Ramos (cell line): ENCODE measurements around the gene ZNF3.

Experiments used
- in situ Hi-C: fragments of 300-500 bp; cut with MboI; formaldehyde crosslinking; loops from one replicate; pipeline ENCODE4 v1.14.3; 2022; ENCODE audit warnings: low sequenced_read_pairs; ENCODE audit not compliant: unreplicated experiment

Gene ZNF3

DNA sequence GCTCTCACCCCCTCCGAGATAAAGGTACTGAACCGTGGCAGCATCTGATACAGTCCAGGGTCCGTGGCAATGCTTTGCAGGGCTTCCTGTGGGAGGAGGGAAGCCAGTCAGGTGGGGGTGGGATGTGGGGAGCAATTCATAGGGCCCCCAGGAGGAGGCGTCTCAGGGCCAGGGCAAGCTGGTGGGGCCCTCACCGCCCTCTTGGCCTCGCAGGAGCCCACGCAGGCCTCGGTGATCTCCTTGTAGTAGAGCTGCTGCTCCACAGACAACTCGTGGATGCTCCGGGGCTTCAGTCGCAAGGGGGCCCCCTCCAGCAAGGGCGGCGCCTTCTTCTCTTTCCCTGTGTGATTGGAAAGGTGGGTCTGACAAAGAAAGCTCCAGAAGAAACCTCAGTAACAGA is 30.4 kb upstream of the ZNF3 start:
- in situ Hi-C loops: no loop called here

DNA sequence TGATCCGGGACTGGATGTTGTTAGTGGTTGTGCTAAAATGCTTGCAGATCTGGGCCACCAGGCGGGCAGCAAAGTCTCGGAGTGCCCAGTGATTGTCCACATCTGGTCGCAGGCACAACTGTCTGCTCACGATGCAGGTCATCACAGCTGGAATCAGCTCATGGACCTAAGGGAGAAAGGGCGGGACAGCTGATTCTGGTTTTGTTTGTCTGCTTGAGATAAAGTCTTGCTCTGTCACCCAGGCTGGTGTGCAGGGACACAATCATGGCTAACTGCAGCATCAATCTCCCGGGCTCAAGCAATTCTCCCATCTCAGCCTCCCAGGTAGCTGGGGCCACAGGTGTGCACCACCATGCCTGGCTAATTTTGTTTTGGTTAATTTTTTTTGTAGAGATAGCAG is 29.6 kb upstream of the ZNF3 start:
- in situ Hi-C loops: no loop called here

DNA sequence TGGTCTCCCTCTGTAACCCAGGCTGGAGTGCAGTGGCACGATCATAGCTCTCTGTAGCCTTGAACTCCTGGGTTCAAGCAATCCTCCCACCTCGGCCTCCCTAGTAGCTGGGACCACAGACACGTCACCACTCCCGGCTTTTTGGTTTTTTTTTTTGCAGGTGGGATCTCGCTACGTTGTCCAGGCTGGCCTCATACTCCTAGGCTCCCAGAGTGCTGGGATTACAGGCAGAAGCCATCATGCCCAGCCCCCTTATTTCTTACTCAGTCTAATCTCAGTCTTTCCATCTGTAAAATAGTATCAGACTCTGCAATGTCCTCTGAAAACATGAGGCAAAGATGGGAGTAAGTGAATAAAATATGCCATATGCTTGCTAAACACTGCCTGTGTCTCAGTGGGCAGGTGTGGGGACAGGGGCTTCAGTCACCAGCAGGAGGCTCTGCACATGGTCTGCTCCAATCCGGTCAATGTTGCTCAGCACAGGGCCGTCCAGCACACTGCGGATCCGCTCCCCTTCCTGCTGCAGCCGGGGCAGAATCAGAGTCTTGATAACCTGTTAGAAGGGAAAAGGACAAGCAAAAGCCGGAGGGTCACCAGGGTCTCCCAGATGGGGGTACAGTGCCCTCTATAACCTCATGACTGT is 28.1 kb upstream of the ZNF3 start:
- in situ Hi-C loops: no loop called here

DNA sequence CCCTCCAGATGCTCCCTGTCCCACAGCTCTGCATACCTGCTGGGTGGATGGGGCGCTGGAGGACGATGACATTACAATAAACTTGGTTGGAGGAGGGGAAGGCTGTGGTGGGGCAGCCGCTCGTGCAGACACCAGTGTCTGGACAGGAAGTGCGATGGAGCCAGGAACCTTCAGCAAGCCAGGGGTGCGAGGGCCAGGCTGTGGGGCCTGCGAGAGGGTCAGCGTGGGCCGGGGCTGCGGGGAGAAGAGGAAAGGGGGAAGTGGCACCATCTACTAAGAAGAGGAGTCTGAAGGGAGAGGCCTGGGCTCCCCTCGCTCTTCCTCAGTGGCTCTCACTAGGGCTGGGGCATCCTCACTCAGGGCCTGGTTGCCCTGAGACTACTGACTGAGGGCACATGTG is 26.4 kb upstream of the ZNF3 start:
- in situ Hi-C loops: no loop called here

DNA sequence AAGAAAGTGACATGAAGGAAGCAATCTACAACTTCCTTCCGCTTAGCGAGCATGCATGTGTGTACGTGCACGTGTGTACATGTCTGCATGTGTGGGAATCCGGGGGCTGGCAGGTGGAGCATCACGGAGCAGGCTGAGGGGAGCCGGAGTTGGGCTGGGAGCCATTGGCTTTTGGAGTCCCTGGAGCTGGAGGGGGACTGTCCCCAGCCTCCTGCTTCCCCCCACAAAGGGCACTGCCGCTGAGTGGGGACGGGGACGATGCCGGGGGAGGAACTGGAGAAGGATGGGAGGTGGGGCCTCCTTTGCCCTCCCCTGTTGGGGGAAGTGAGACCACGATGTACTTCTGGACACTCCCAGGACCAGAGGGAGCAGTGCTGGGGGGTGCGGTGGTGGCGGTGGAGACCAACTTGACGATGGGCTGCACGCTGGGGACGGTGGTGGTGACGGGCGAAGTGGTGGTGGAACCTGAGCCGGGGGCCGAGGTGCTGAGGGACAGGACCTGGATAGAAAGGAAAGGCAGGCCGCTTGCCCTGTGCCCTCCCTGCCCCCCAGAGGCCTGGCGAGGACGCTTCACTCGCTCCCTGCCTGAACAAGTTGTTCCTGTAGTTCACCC is 25.7 kb upstream of the ZNF3 start:
- in situ Hi-C loops: no loop called here

DNA sequence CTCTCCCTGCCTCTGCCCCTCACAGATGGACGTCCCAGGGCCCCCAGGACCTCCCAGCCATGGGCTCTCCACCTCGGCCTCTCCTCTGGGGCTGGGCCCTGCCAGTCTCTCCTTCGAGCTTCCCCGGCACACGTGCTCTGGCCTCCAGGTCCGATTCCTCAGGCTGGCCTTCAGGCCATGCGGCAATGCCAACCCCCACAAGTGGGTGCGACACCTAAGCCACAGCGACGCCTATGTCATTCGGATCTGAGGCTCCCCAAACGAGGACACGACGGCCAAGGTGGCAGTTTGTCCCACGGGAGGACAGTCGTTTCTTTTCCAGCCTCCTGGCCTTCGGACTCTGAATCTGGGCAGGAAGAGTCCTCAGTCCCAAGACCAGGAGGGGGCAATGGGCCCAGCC is 25.1 kb upstream of the ZNF3 start:
- in situ Hi-C loops: no loop called here

DNA sequence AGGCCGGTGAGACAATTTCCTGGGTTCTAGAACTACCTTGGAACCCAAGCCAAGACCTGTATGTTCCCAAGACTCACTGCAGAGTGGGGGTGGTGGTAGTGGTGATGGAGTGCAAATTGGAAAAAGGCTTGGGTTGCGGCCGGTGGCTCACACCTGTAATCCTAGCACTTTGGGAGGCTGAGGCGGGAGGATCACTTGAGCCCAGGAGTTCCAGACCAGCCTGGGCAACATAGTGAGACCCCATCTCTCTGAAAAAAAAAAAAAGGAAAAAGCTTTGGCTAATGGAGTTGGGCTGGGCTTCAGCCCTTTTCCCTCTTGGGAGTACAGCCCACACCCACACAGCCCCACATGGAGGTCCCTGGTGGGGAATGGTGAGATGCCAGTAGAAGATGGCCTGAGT is 24.0 kb upstream of the ZNF3 start:
- in situ Hi-C loops: no loop called here

DNA sequence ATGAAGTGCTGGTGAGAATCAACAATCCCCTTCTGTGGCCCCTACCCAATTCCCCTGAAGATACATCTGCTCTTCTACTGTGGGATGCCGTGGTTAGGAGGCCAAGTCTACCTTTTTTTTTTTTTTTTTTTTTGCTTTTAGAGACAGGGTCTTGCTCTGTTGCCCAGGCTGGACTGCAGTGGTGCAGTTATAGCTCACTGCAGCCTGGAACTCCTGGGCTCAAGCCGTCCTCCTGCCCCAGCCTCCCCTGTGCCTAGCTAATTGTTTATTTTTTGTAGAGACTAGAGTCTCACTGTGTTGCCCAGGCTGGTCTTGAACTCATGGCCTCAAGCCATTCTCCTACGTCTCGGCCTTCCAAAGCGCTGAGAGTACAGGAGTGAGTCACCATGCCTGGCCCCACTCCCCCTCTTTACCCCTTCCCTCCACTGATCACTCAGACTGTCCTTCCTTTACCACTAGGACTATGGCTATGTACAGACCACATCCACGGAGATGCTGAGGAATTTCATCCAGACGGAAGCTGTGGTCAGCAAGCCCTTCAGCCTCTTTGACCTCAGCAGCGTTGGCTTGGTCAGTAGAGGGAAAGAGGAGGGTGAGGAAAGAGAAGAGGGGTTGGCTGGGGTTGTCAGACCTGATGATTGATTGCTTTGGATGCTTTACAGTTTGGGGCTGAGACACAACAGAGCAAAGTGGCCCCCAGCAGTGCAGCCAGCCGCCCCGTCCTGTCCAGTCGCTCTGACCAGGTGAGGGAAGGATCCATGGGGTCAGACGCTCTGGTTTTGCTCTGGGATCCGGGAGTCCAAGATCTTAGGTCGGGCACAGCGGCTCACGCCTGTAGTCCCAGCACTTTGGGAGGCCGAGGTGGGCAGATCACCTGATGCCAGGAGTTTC is 21.7 kb upstream of the ZNF3 start:
- in situ Hi-C loops: no loop called here

DNA sequence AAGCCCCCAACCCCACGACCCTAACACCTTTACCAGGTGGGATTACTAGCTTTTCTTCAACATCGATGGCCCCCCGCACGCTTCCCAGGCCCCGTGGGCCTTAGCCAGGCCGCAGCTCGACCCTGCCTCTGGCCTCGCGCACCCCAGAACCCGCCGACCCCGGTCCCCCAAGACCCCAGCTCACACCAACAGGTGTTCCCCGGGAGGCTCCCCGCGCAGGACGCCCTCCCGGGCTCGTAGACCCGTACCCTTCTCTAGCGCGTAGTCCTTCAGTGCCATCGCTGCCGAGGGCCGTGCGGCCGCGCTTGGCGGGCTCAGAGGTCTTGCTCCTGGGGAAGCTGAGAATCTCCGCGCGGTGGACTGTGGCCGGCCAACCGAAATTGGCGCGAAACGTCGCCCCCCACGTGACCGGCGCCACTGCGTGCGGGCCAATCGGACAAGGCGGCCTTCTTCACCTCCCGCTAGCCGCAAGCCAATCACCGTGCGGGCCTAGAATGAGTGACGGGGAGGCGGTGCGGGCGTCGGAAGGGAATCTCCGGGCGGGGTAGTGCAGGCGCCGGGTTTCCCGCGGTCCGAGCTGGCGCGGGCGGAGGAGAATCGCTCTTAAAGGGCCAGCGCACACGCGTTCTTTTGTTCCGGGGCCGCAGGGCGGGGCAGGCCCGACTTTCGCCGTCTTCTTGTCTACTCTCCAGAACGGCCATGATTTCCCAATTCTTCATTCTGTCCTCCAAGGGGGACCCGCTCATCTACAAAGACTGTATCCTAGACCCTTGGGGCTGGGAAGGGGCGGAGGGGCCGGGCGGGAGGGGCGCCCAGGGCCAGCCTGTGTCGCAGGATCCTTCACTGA is 19.7 kb upstream of the ZNF3 start, which contains the start of the genes AP4M1 and MCM7:
AP4M1 (plus strand) TSS at position 628 of the 847 bp plus-strand sequence; CDS start at position 700, 72 bp downstream.
MCM7 (minus strand) TSS at position 382 of the 847 bp plus-strand sequence; CDS start at position 279, 103 bp downstream.
- in situ Hi-C loops: no loop called here

DNA sequence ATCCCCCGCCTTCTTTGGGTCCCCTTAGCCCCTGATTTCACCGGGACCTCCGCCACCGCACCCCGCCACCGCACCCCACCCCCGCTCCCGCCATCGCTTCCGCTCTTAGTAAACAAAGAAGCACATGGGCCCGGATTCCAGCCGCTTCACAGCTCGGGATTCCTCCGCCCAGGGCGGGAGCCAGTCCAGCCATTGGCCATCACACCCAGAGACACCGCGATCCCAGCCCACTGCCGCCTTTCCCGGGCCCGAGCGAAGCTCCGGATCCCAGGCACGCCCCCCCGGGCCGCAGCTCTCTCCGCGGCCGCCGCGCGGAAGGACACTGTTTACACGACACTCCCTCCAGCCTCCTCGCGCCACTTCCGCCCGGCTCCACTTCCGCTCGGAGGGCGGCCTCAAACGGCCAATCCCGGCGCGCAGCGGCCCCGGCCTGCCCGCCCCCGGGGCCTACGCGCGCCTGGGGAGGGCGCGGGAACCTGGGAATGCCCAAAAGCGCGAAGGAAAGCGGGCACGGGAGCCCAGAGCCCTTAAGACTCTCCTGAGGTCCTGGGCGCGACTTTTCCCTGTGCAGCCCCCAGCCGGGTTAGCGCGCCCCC is 19.0 kb upstream of the ZNF3 start:
- in situ Hi-C loops: no loop called here

DNA sequence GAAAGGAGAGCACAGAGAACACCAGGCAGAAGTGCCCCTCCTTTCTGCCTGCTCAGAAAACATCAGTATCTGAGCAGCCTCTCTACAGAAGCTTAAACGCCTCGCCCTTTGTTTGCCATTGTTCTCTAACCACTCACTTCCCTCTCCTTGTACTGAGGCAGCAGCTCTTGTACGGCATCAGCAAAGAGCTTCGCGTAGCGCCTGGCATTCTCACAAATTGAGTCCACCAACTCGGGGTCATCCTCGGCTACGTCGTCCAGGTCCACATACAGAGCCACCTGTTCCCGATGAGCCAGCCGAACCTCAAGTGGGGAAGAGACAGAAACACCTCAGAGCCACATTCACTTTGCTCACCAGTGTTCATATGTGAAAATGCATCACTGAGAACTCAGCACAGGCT is 17.9 kb upstream of the ZNF3 start:
- in situ Hi-C loops: no loop called here

DNA sequence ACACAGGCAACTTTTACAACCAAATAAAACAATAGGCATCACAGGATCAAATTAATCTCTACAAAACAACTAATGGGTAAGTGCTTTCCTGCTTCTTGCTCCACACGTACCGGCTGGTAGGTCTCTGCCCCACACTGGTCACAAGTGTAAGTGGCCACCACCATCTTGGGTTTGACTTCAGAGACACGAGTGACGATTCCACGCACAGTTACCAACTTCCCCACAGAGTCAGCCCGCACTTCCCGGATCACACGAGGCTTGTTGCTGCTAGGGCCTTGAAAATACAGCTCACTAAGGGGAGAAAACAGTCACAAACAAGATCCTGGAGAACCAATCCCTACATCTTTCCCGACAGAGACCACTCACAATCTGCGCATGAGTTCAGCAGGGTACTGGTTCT is 17.4 kb upstream of the ZNF3 start:
- in situ Hi-C loops: no loop called here

DNA sequence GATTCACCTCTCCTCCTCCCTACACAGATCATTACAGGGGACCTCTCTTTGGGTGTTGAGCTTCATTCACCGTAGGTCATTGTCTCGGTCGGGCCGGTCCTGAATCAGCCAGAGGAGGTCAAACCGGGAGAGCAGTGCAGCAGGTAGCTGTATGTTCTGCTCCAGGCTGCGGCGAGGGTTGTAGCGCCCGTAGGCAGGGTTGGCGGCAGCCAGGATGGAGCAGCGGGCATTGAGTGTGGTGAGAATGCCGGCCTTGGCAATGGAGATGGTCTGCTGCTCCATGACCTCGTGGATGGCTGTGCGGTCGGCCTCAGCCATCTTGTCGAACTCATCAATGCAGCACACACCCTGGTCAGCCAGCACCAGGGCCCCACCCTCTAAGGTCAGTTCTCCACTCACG is 14.2 kb upstream of the ZNF3 start:
- in situ Hi-C loops: no loop called here

DNA sequence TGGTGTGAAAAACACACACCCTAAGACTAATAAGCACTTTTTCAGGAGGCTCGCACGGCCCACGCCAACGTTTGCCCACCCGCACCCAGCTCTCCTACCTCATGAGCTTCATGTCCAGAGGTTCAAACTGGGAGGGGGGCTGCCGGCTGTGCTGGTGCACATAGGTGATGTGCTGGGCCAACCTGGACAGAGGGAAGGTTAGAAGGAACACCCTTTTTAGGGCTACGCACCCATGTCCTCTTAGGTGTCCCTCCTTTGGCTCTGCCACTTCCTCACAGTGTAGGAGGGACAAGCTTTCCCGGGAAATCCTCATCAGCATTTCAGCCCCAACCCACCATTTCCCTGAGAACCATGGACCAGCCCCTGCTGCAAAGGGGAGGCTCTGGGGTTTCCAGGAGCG is 13.8 kb upstream of the ZNF3 start:
- in situ Hi-C loops: no loop called here

DNA sequence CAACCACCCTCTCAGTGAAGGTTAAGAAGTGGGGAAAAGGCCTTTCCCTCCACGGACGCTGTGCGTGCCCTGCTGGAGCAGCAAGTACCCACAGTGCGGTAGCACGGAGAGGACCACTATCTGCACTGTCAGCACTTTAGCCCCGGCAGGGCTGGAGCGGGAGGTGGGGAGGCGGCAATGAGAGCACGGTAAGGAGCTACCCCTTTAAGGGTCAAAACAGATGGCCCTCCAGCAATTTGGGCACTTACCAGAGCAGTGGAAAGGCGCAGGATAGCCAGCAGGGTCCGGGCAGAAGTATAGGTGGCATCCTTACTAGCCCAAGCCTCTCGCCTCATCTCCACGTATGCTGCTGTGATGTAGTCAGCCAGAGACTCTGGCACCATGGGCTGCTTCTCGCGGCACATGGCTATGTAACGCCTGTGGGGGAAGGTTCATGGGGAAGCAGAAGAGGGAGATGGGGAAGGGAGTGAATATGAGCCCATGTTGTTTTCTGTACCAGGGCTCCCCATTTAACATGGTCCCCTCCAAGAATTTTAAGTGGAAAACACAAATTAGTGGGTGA is 12.5 kb upstream of the ZNF3 start:
- in situ Hi-C loops: no loop called here

DNA sequence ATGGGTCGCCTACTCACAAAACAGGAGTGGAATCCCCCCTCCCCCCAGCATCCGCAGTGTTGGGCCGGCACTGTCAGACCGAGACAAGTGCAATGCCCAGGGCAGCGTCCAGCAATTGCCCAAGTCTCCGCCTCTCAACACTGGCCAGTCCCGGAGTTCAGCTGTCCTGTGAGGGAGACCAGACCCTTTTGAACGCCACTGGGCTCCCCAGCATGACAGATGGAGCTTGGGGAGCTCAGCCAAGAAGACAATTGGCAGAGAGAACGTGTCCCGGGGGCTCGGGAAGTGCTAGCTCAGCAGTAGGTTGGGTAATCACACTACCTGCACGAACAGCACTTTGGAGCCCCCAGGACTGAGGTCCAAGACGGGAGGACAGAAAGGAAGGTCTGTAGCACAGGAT is 12.0 kb upstream of the ZNF3 start:
- in situ Hi-C loops: no loop called here

DNA sequence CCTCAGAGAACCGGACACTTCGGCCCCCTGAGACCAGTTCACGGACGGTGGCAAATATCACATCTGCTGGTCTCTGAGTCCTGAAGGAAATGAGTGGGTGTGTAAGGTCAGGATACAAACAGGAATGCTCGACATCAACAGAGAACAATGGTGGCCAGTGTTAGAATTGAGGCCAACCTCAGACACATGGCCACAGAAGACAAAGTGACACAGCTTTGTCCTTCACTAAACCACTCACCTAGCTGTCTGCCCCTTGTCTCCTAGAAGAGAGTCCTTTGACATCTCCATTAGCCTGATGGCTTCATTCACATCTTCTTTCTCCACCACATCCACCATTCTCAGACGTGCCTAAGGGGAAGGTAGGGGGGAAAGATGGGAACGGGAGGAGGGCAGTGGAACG is 11.5 kb upstream of the ZNF3 start:
- in situ Hi-C loops: no loop called here

DNA sequence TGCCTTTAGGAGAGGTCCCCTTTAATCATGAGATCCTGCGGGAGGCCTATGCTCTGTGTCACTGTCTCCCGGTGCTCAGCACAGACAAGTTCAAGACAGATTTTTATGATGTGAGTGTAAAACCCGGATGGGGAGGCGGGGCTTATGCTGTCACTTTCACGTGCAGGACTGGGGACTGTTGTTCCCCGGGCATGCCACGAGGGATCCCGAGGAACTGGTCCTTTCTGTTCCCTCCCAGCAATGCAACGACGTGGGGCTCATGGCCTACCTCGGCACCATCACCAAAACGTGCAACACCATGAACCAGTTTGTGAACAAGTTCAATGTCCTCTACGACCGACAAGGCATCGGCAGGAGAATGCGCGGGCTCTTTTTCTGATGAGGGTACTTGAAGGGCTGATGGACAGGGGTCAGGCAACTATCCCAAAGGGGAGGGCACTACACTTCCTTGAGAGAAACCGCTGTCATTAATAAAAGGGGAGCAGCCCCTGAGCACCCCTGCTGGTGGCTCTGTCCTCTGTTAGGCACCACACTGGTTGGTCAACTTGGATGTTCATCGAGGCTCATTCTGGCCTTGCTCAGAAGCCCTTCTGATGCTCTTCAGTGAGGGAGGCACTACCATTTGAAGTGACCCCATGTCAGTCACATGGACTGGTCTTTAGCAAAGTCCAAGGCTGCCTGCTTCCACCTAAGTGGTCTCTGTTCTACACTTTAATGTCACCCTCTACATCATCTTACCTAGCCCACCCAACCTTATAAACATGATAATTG is 10.1 kb upstream of the ZNF3 start:
- in situ Hi-C loops: no loop called here
